Trophoblast cell (in vitro differentiated cells and primary cell): Measurements from ENCODE around the gene RAB33B.

ENCODE experiments used
- DNase-seq, 2 donors: peaks; one replicate each; pipeline ENCODE4 v3.0.0-alpha.2; 2016
- H2AFZ ChIP-seq: 2 replicates; pipeline ENCODE4 v1.6.1; 2013; ENCODE audit warnings: low read length, moderate library complexity, mild to moderate bottlenecking; ENCODE audit not compliant: insufficient read depth, poor library complexity
- H2AK5ac ChIP-seq: 2 replicates; pipeline ENCODE4 v1.6.1; 2013; ENCODE audit warnings: mild to moderate bottlenecking, low read length
- H2BK120ac ChIP-seq: 2 replicates; pipeline ENCODE4 v1.6.1; 2013; ENCODE audit warnings: low read length, mild to moderate bottlenecking, moderate library complexity; ENCODE audit not compliant: insufficient read depth, poor library complexity
- H2BK12ac ChIP-seq: 2 replicates; pipeline ENCODE4 v1.6.1; 2013; ENCODE audit warnings: mild to moderate bottlenecking, low read length, moderate library complexity
- H2BK5ac ChIP-seq: 2 replicates; pipeline ENCODE4 v1.6.1; 2013; ENCODE audit warnings: low read length, low read depth, moderate library complexity, mild to moderate bottlenecking; ENCODE audit not compliant: poor library complexity
- H3K14ac ChIP-seq: 2 replicates; pipeline ENCODE4 v1.6.1; 2013; ENCODE audit warnings: mild to moderate bottlenecking, low read length
- H3K18ac ChIP-seq: 2 replicates; pipeline ENCODE4 v1.6.1; 2013; ENCODE audit warnings: mild to moderate bottlenecking, low read length
- H3K23ac ChIP-seq: 2 replicates; pipeline ENCODE4 v1.6.1; 2013; ENCODE audit warnings: low read length
- H3K27ac ChIP-seq: 2 replicates; pipeline ENCODE4 v1.5.1; 2013; ENCODE audit warnings: low read depth, mild to moderate bottlenecking, inconsistent platforms, low read length, moderate library complexity
- H3K27me3 ChIP-seq: 2 replicates; pipeline ENCODE4 v1.6.1; 2013; ENCODE audit warnings: inconsistent platforms, mild to moderate bottlenecking, low read length, moderate library complexity; ENCODE audit not compliant: insufficient read depth
- H3K36me3 ChIP-seq, 2 experiments: 1 replicate in 1 of 2; 2 replicates in 1 of 2; pipeline ENCODE4 v1.6.1; 2013; ENCODE audit warnings: low read length in 2 of 2, mild to moderate bottlenecking in 2 of 2, moderate library complexity in 1 of 2; ENCODE audit not compliant: insufficient read depth in 2 of 2, control insufficient read depth in 1 of 2
- H3K4ac ChIP-seq: 2 replicates; pipeline ENCODE4 v1.6.1; 2013; ENCODE audit warnings: low read depth, mild to moderate bottlenecking, low read length, moderate library complexity
- H3K4me1 ChIP-seq, 2 experiments: 1 replicate in 1 of 2; 2 replicates in 1 of 2; pipeline ENCODE4 v1.6.1; 2013; ENCODE audit warnings: low read length in 2 of 2, mild to moderate bottlenecking in 2 of 2, moderate library complexity in 1 of 2; ENCODE audit not compliant: insufficient read depth in 2 of 2, control insufficient read depth in 1 of 2
- H3K4me2 ChIP-seq: 2 replicates; pipeline ENCODE4 v1.6.1; 2013; ENCODE audit warnings: inconsistent platforms, mild to moderate bottlenecking, low read length, moderate library complexity
- H3K4me3 ChIP-seq: 2 replicates; pipeline ENCODE4 v1.5.1; 2013; ENCODE audit warnings: mild to moderate bottlenecking, low read depth, low read length, inconsistent platforms
- H3K79me1 ChIP-seq: one replicate; pipeline ENCODE4 v1.6.1; 2013; ENCODE audit warnings: low read length
- H3K79me2 ChIP-seq: 2 replicates; pipeline ENCODE4 v1.6.1; 2013; ENCODE audit warnings: low read length, mild to moderate bottlenecking; ENCODE audit not compliant: control insufficient read depth, insufficient read depth, poor library complexity
- H3K9ac ChIP-seq: 2 replicates; pipeline ENCODE4 v1.6.1; 2013; ENCODE audit warnings: mild to moderate bottlenecking, low read length
- H3K9me3 ChIP-seq: 2 replicates; pipeline ENCODE4 v1.6.1; 2013; ENCODE audit warnings: low read depth, mild to moderate bottlenecking, control low read depth, inconsistent platforms, low read length; ENCODE audit not compliant: insufficient read depth
- H4K12ac ChIP-seq: 2 replicates; pipeline ENCODE4 v1.6.1; 2013; ENCODE audit warnings: low read depth, mild to moderate bottlenecking, low read length, moderate library complexity
- H4K8ac ChIP-seq: 2 replicates; pipeline ENCODE4 v1.6.1; 2013; ENCODE audit warnings: low read depth, mild to moderate bottlenecking, low read length, moderate library complexity
- H4K91ac ChIP-seq: one replicate; pipeline ENCODE4 v1.6.1; 2013; ENCODE audit warnings: low read depth, mild to moderate bottlenecking, low read length, moderate library complexity
- WGBS: extraction: QIAGEN DNeasy Blood & Tissue Kit; methylation state at CpG from one replicate; pipeline ENCODE4 v1.1.7; 2013; ENCODE audit warnings: missing lambda C conversion rate; ENCODE audit not compliant: insufficient read length, insufficient coverage; ENCODE audit errors: extremely low coverage; 5-methylcytosine and 5-hydroxymethylcytosine counted together

RAB33B gene

DNA sequence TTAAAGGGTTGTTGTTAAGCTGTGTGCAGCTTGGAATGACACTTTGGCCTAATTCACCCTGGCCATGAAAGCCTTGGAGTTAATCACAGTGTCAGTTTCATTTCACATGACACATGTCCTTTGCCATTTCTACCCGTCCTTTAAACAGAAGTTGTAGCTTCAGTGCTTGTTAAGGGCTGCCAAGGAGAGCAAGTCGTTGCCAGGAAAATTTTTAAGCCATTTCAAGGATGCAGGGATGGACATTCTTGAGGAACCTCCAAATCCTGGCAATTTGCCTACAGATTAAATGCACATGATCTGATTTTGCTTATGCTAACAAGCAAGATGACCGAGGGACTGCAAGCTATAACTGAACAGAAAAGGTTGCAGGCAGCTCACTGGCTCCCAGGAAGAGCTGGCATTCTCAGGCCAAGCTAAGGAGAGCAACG is 61.6 kb downstream of the RAB33B start:
- Histone ChIP-seq H4K12ac (no peak overlapping the region), H3K27me3 (no peaks in the 10 kb centered on the region), H3K36me3 (peaks cover 11 to 13% of the 10 kb centered on the region in 2 experiments), H3K79me2 (no peaks in the 10 kb centered on the region), H3K4me1 (peaks cover 4 to 5% of the 10 kb centered on the region in 2 experiments), H3K14ac (no peak overlapping the region), H4K8ac (no peak overlapping the region), H2BK5ac (no peak overlapping the region), H3K79me1 (no peaks in the 10 kb centered on the region), H2BK120ac (no peak overlapping the region), H3K4me2 (no peak overlapping the region), H2BK12ac (no peak overlapping the region), H3K4ac (no peak overlapping the region), H2AK5ac (no peak overlapping the region), H4K91ac (no peak overlapping the region), H2AFZ (no peak overlapping the region), H3K4me3 (no peak overlapping the region), H3K27ac (no peak overlapping the region), H3K9ac (no peak overlapping the region), H3K9me3 (no peaks in the 10 kb centered on the region), H3K18ac (no peak overlapping the region), H3K23ac (no peak overlapping the region)
- no peak for DNase-seq
- WGBS, result no CpG with 5 or more reads among the region's 4 CpGs

DNA sequence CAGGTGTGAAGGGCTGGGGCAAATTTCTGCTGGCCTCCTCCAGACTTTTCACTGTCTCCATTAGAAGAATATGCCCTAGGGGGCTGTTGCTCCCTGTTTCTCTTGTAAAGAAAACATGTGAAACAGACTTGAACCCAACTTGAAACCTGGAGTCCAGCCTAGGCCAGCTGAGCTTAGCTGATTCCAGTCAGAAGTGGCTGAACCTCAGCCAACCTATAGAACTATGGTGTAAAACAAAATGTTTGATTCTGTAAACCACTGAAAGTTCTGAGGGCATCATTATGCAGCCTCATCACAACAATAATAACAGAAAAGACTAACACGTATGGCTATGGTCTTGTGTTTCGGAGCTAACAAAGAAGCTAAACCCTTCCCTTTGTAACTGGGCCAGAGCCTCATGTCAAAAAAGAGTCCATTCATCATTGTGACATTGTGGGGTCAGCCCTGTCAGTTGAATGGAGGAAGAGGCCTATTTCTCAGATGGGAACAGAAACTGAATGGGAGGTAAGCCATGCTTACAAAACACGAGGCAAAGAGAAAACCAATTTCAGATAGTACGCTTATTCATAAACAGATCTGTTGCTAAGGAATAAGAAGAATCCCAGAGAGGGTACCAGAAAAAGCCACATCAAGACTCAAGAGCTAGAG is 68.0 kb downstream of the RAB33B start:
- peaks cover 6 to 7% of the 10 kb centered on the region in 2 experiments for H3K36me3 ChIP-seq
- no peak overlapping the region for H2AK5ac ChIP-seq
- DNase-seq, result no peak
- H3K9ac ChIP-seq, result no peak overlapping the region
- no peaks in the 10 kb centered on the region for H3K79me2 ChIP-seq
- no peak overlapping the region for H4K91ac ChIP-seq
- no peak overlapping the region for H3K23ac ChIP-seq
- H2BK120ac ChIP-seq, result no peak overlapping the region
- H3K4ac ChIP-seq, result no peak overlapping the region
- H3K4me1 ChIP-seq, result peaks cover 8% of the 10 kb centered on the region in 2 experiments
- no peak overlapping the region for H2BK5ac ChIP-seq
- peaks cover 3% of the 10 kb centered on the region for H3K79me1 ChIP-seq
- no peak overlapping the region for H3K4me3 ChIP-seq
- H4K12ac ChIP-seq, result no peak overlapping the region
- no peak overlapping the region for H3K4me2 ChIP-seq
- no CpG with 5 or more reads among the region's 4 CpGs for WGBS
- H3K9me3 ChIP-seq, result no peaks in the 10 kb centered on the region
- no peaks in the 10 kb centered on the region for H3K27me3 ChIP-seq
- no peak overlapping the region for H3K18ac ChIP-seq
- H3K14ac ChIP-seq, result no peak overlapping the region
- no peak overlapping the region for H3K27ac ChIP-seq
- no peak overlapping the region for H4K8ac ChIP-seq
- no peak overlapping the region for H2BK12ac ChIP-seq
- no peak overlapping the region for H2AFZ ChIP-seq

DNA sequence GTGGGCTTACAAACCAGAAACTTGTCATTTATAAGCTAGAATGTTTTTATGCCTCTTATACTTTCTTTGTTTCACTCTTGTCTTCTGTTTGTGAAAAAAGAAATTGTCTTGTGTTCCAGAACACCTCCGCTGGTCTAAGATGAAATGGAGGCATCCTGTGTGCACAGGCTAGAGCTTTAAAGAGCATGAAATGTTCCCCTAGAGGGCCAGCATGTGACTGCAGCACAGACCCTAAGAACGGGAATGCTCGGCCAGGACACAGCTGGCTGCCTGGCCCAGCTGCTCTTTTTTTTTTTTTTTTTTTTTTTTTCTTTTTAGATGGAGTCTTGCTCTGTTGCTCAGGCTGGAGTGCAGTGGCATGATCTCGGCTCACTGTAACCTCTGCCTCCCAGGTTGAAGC is 68.5 kb downstream of the RAB33B start:
- Histone ChIP-seq H2BK5ac (no peak overlapping the region), H2BK12ac (no peak overlapping the region), H3K36me3 (peaks cover 5 to 6% of the 10 kb centered on the region in 2 experiments), H4K8ac (no peak overlapping the region), H3K18ac (no peak overlapping the region), H3K14ac (no peak overlapping the region), H3K9ac (no peak overlapping the region), H2AK5ac (no peak overlapping the region), H4K91ac (no peak overlapping the region), H3K79me1 (peaks cover 3% of the 10 kb centered on the region), H3K9me3 (no peaks in the 10 kb centered on the region), H3K23ac (no peak overlapping the region), H3K4me3 (no peak overlapping the region), H3K27me3 (no peaks in the 10 kb centered on the region), H2BK120ac (no peak overlapping the region), H4K12ac (no peak overlapping the region), H3K4ac (no peak overlapping the region), H3K27ac (no peak overlapping the region), H3K4me1 (peaks cover 8% of the 10 kb centered on the region in 2 experiments), H3K4me2 (no peak overlapping the region), H3K79me2 (no peaks in the 10 kb centered on the region), H2AFZ (no peak overlapping the region)
- no CpG with 5 or more reads among the region's 4 CpGs for WGBS
- DNase-seq, result no peak

DNA sequence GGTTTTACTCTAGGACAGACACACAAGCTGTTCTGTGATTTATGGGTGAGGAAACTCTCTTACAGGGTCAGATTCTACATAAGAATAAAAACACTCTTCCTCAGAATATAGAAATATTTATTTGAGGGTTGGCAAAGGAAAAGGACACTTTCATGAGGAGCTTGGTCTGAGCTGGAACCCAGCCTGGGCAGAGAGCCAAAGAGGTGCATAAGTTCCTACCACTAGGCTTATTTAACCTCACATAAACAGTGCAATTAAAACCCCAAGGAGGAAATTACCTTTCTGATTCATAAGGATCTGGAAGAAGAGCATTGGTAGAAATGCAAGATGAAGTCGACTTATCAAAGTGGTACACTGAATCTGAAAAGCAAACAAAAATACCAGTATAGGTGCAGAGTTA is 69.2 kb downstream of the RAB33B start:
- no CpG with 5 or more reads among the region's 1 CpG for WGBS
- Histone ChIP-seq H4K91ac (no peak overlapping the region), H3K9ac (no peak overlapping the region), H2BK120ac (no peak overlapping the region), H2BK12ac (no peak overlapping the region), H2AK5ac (no peak overlapping the region), H3K79me1 (peaks cover 3% of the 10 kb centered on the region), H3K4me2 (no peak overlapping the region), H3K4me3 (no peak overlapping the region), H3K79me2 (no peaks in the 10 kb centered on the region), H4K12ac (no peak overlapping the region), H3K27ac (no peak overlapping the region), H3K4me1 (peaks cover 8% of the 10 kb centered on the region in 2 experiments), H2BK5ac (no peak overlapping the region), H4K8ac (no peak overlapping the region), H3K27me3 (no peaks in the 10 kb centered on the region), H3K9me3 (no peaks in the 10 kb centered on the region), H3K4ac (no peak overlapping the region), H3K36me3 (peaks cover 2 to 5% of the 10 kb centered on the region in 2 experiments), H3K18ac (no peak overlapping the region), H3K14ac (no peak overlapping the region), H3K23ac (no peak overlapping the region), H2AFZ (no peak overlapping the region)
- no peak for DNase-seq
